ENCODE results near the gene STAG2. TPM values are rescaled to one million over a fixed set of nuclear protein-coding genes. Genes with fewer than 3 reads are reported as not detected.

STAG2 gene
- total RNA-seq, 1 experiment from 2014 or later = 92.1 TPM

GRCh38 chrX:123975180-123975579 is 13.7 kb downstream of the STAG2 start:
- no peaks in the 10 kb centered on the region for H3F3A ChIP-seq (ENCODE audit: low read length, unreplicated experiment)
- no peaks in the 10 kb centered on the region for H3K9me2 ChIP-seq (replicated peaks; ENCODE audit: low read length)
- BruUV-seq (replicated peaks) = no TSS peak
- no peaks in the 10 kb centered on the region for H3K9me3 ChIP-seq (ENCODE audit: low read length)
- no peak overlapping the region for H3K4me2 ChIP-seq (ENCODE audit: low read length)
- peak; percentile 69 for ATAC-seq
- peak; percentile 49 for DNase-seq
- CTCF ChIA-PET = no interaction called here
- peaks cover 98% of the 10 kb centered on the region for H3K79me2 ChIP-seq (ENCODE audit: low read length)
- peaks cover 13% of the 10 kb centered on the region; the same call in 1 of the 2 replicates for H4K20me1 ChIP-seq (ENCODE audit: low read length)
- TF ChIP-seq EZH2 (IDR thresholded peaks at IDR 0.05; ENCODE audit: low read length, unreplicated experiment) = no peak
- TF ChIP-seq CTCF (conservative IDR thresholded peaks at IDR 0.05; ENCODE audit: low read depth, low read length) = no peak
- no peak for TF ChIP-seq EZH2phosphoT487 (IDR thresholded peaks at IDR 0.05; ENCODE audit: borderline replicate concordance, low read length)
- peaks cover 6% of the 10 kb centered on the region for H3K4me1 ChIP-seq (ENCODE audit: insufficient read depth, low read length)
- no peaks in the 10 kb centered on the region for H3K36me3 ChIP-seq (ENCODE audit: low read depth, low read length)
- peak overlapping the region; percentile 25; the same call in 1 of the 2 replicates for H3K27ac ChIP-seq (ENCODE audit: low read length)
- POLR2A ChIA-PET (ENCODE audit: unreplicated experiment) = no interaction called here
- no peaks in the 10 kb centered on the region for H3K27me3 ChIP-seq (ENCODE audit: low read length)
- no peak overlapping the region for H3K4me3 ChIP-seq (ENCODE audit: low read length)
- H2AFZ ChIP-seq (ENCODE audit: low read length) = no peak overlapping the region
- H3K9ac ChIP-seq (ENCODE audit: low read length) = no peak overlapping the region
- intact Hi-C loops (cut with micrococcal nuclease) = loop anchor here (1.0 to 5.0 kb wide), 2 partner anchors 12 to 42 kb away; no protein-coding TSS in a partner anchor

- H4K20me1 ChIP-seq (ENCODE audit: low read length) = peaks cover 15% of the 10 kb centered on the region; the same call in 1 of the 2 replicates
- DNase-seq (peak; percentile 69), ATAC-seq (peak; percentile 66)
- H3K9me2 ChIP-seq (replicated peaks; ENCODE audit: low read length) = no peaks in the 10 kb centered on the region
- H3K4me3 ChIP-seq (ENCODE audit: low read length) = no peak overlapping the region
- no peaks in the 10 kb centered on the region for H3F3A ChIP-seq (ENCODE audit: low read length, unreplicated experiment)
- no peak overlapping the region for H3K27ac ChIP-seq (ENCODE audit: low read length)
- peaks cover 14% of the 10 kb centered on the region for H3K4me1 ChIP-seq (ENCODE audit: insufficient read depth, low read length)
- TF ChIP-seq EZH2phosphoT487 (IDR thresholded peaks at IDR 0.05; ENCODE audit: borderline replicate concordance, low read length) (no peak), CTCF (conservative IDR thresholded peaks at IDR 0.05; ENCODE audit: low read depth, low read length) (peak; percentile 67)
- CTCF ChIA-PET = interaction anchor here (0.5 to 1.0 kb wide), 5 partner anchors 14 to 199 kb away, joined by 4 to 16 read pairs (median 10); partner anchors contain the start of gene STAG2
- no TSS peak for BruUV-seq (replicated peaks)
- no peaks in the 10 kb centered on the region for H3K9me3 ChIP-seq (ENCODE audit: low read length)
- POLR2A ChIA-PET (ENCODE audit: unreplicated experiment) = interaction anchor here (0.5 to 0.8 kb wide), 3 partner anchors 13 to 41 kb away, joined by 4 to 10 read pairs (median 7); no protein-coding TSS in a partner anchor
- peaks cover 98% of the 10 kb centered on the region for H3K79me2 ChIP-seq (ENCODE audit: low read length)
- no peak overlapping the region for H3K4me2 ChIP-seq (ENCODE audit: low read length)
- H3K36me3 ChIP-seq (ENCODE audit: low read depth, low read length) = no peaks in the 10 kb centered on the region
- no peaks in the 10 kb centered on the region for H3K27me3 ChIP-seq (ENCODE audit: low read length)
- intact Hi-C loops (cut with micrococcal nuclease) = loop anchor here (1.0 to 5.0 kb wide), 3 partner anchors 17 to 144 kb away; no protein-coding TSS in a partner anchor
- no peak overlapping the region for H2AFZ ChIP-seq (ENCODE audit: low read length)
- no peak overlapping the region for H3K9ac ChIP-seq (ENCODE audit: low read length)
Measured at GRCh38 chrX:123976706-123977316, 15.3 kb downstream of the STAG2 start.

DNA sequence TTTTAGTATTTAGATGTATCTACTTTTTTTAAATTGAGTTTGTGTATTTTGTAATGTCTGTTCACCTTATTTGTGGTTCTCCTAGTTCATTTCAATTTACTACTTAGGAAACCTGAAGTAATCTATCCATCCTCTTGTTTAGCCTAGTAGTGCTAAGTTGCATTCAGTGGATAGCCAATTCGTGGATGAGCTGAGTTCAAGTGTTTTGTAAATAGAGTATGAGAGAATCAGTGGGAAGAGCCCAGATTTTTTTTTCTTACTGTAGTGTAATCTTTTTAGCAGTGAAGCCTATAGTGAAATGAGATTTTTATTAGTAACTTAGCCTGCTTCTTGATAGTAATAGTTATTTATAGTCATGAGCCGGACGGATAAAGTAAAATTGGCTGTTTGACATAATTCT is 21.7 kb downstream of the STAG2 start:
- Histone ChIP-seq H3K4me2 (ENCODE audit: low read length) (no peak overlapping the region), H3K4me3 (ENCODE audit: low read length) (no peak overlapping the region), H3K9ac (ENCODE audit: low read length) (no peak overlapping the region), H3K4me1 (ENCODE audit: insufficient read depth, low read length) (peaks cover 12% of the 10 kb centered on the region), H4K20me1 (ENCODE audit: low read length) (peaks cover 13% of the 10 kb centered on the region; the same call in 1 of the 2 replicates), H3K36me3 (ENCODE audit: low read depth, low read length) (no peaks in the 10 kb centered on the region), H3K27me3 (ENCODE audit: low read length) (no peaks in the 10 kb centered on the region), H3F3A (ENCODE audit: low read length, unreplicated experiment) (no peaks in the 10 kb centered on the region), H3K79me2 (ENCODE audit: low read length) (peaks cover 95% of the 10 kb centered on the region), H3K27ac (ENCODE audit: low read length) (no peak overlapping the region), H2AFZ (ENCODE audit: low read length) (no peak overlapping the region), H3K9me3 (ENCODE audit: low read length) (no peaks in the 10 kb centered on the region), H3K9me2 (replicated peaks; ENCODE audit: low read length) (no peaks in the 10 kb centered on the region)
- ATAC-seq = no peak
- intact Hi-C loops (cut with micrococcal nuclease) = no loop called here
- no TSS peak for BruUV-seq (replicated peaks)
- TF ChIP-seq CTCF (conservative IDR thresholded peaks at IDR 0.05; ENCODE audit: low read depth, low read length) (no peak), EZH2 (IDR thresholded peaks at IDR 0.05; ENCODE audit: low read length, unreplicated experiment) (no peak), EZH2phosphoT487 (IDR thresholded peaks at IDR 0.05; ENCODE audit: borderline replicate concordance, low read length) (no peak)
- CTCF ChIA-PET = interaction anchor here (0.7 kb wide), 1 partner anchor 34 kb away, joined by 3 read pairs; no protein-coding TSS in a partner anchor
- DNase-seq = no peak
- POLR2A ChIA-PET (ENCODE audit: unreplicated experiment) = interaction anchor here (0.7 kb wide), 1 partner anchor 10 kb away, joined by 40 read pairs; no protein-coding TSS in a partner anchor
